SK-N-MC (cell line): Measurements from ENCODE around the gene ZNF524.

Source experiments
- EZH2 ChIP-seq: fragments of 200-600 bp; sonication (generic); IDR thresholded peaks from one replicate; pipeline ENCODE4 v1.6.1; 2017; ENCODE audit warnings: antibody characterized with exemption
- POLR2AphosphoS5 ChIP-seq: IDR thresholded peaks from 2 replicates; pipeline ENCODE4 v1.6.1; 2012; ENCODE audit warnings: mild to moderate bottlenecking, low read depth, low read length, borderline replicate concordance

DNA sequence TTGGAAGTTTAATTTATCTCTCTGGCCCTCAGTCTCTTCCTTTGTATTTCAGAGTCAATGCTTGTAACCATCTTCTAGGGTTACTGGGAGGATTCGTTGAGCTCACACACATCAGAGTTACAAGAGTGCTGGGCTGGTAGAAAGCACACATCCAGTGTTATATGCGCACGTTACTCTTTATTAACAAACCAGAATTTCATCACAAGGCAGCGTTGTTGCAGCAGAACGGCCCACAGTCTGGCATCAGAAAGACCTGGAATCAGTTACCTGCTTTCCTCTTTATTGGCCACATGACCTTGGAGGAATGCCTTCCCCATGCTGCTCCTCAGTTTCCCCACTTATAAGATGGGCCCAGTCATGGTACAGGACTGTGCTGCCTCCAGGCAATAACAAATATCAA is 9.2 kb downstream of the ZNF524 start:
- TF ChIP-seq POLR2AphosphoS5: no peak
- TF ChIP-seq EZH2: no peak
